BJ (cell line): Measurements from ENCODE around the gene ARHGAP19. TPM values are rescaled to one million over a fixed set of nuclear protein-coding genes. Genes with fewer than 3 reads are reported as not detected.

Experiments used
- CTCF ChIA-PET: fragments of 350-600 bp; formaldehyde crosslinking; extraction: SDS; loops from one replicate; lab custom pipeline; 2021; ENCODE audit warnings: antibody characterized with exemption, inconsistent platforms; lab: Yijun Ruan, JAX
- POLR2A ChIA-PET: fragments of 300-600 bp; sonication (Branson Sonifier 250); formaldehyde crosslinking; extraction: SDS; loops from one replicate; lab custom pipeline; 2021; ENCODE audit warnings: antibody characterized with exemption; lab: Charles Lee
- DNase-seq: peaks from one replicate; pipeline ENCODE4 v3.0.0-alpha.2; 2011; ENCODE audit warnings: low read depth
- H3K27me3 ChIP-seq: 2 replicates; pipeline ENCODE4 v1.6.0; 2011; ENCODE audit warnings: low read length; ENCODE audit not compliant: control insufficient read depth, insufficient read depth
- H3K36me3 ChIP-seq: 2 replicates; pipeline ENCODE4 v1.5.1; 2011; ENCODE audit warnings: low read length; ENCODE audit not compliant: control insufficient read depth, insufficient read depth
- H3K4me3 ChIP-seq: 2 replicates; pipeline ENCODE4 v1.5.1; 2011; ENCODE audit warnings: low read depth, mild to moderate bottlenecking, control low read depth, low read length
- polyA plus RNA-seq: library from polyadenylated mRNA; depleted of rRNA; stranded (reverse); fragments of >200 nt; gene quantifications from 2 replicates; pipeline ENCODE4 v1.2.3, GENCODE V29; 2011
- TF ChIP-seq, protein P1 (sequence below): IDR thresholded peaks from 2 replicates; pipeline ENCODE4 v1.5.1; 2011; ENCODE audit warnings: low read depth, mild to moderate bottlenecking, control low read depth, inconsistent platforms, low read length, moderate library complexity; ENCODE audit not compliant: insufficient read depth

The ARHGAP19 gene
- polyA plus RNA-seq, 1 experiment, result 2.4 TPM

GRCh38 chr10:97336446-97336845 is 44.0 kb upstream of the ARHGAP19 start:
- DNase-seq, result no peak
- CTCF ChIA-PET, result no interaction called here
- TF ChIP-seq, protein P1, sequence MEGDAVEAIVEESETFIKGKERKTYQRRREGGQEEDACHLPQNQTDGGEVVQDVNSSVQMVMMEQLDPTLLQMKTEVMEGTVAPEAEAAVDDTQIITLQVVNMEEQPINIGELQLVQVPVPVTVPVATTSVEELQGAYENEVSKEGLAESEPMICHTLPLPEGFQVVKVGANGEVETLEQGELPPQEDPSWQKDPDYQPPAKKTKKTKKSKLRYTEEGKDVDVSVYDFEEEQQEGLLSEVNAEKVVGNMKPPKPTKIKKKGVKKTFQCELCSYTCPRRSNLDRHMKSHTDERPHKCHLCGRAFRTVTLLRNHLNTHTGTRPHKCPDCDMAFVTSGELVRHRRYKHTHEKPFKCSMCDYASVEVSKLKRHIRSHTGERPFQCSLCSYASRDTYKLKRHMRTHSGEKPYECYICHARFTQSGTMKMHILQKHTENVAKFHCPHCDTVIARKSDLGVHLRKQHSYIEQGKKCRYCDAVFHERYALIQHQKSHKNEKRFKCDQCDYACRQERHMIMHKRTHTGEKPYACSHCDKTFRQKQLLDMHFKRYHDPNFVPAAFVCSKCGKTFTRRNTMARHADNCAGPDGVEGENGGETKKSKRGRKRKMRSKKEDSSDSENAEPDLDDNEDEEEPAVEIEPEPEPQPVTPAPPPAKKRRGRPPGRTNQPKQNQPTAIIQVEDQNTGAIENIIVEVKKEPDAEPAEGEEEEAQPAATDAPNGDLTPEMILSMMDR, result no peak

GRCh38 chr10:97336006-97336405 is 43.6 kb upstream of the ARHGAP19 start:
- Histone ChIP-seq H3K27me3 (peaks cover 10% of the 10 kb centered on the region), H3K36me3 (no peaks in the 10 kb centered on the region), H3K4me3 (no peak overlapping the region)
- ChIA-PET CTCF (no interaction called here), POLR2A (no interaction called here)
- TF ChIP-seq, protein P1, result no peak
- DNase-seq, result no peak

More at GRCh38 chr10:97336446-97336845, 44.0 kb upstream of the ARHGAP19 start:
- H3K4me3 ChIP-seq, result no peak overlapping the region
- H3K27me3 ChIP-seq, result peaks cover 10% of the 10 kb centered on the region
- POLR2A ChIA-PET, result no interaction called here
- no peaks in the 10 kb centered on the region for H3K36me3 ChIP-seq

DNA sequence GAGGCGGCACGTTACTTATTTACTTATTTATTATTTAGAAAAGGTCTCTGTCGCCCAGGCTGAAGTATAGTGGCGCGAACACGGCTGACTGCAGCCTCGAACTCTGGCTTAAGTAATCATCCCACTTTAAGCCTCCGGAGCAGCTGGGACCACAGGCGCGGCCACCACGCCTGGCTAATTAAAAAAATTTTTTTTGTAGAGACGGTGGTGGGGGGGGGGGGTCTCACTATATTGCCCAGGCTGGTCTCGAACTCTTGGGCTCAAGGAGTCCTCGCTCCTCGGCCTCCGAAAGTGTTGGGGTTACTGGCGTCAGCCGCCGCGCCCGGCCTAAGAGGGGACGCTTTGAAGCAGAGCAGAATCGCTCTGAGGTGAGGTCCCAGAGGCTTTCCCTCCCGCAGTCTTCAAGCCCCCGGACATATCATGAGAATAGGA is 42.8 kb upstream of the ARHGAP19 start:
- POLR2A ChIA-PET, result no interaction called here
- Histone ChIP-seq H3K36me3 (no peaks in the 10 kb centered on the region), H3K4me3 (peak overlapping the region; percentile 76), H3K27me3 (peaks cover 10% of the 10 kb centered on the region)
- DNase-seq, result no peak
- CTCF ChIA-PET, result no interaction called here
- TF ChIP-seq, protein P1, result no peak

- ChIA-PET CTCF (interaction anchor here (1.1 to 4.1 kb wide), 5 partner anchors 13 to 253 kb away, joined by 4 to 28 read pairs (median 8); no protein-coding TSS in a partner anchor), POLR2A (no interaction called here)
- no peak for DNase-seq
- peaks cover 10% of the 10 kb centered on the region for H3K27me3 ChIP-seq
- no peaks in the 10 kb centered on the region for H3K36me3 ChIP-seq
- peak within 1 kb of the TSS; percentile 76 for H3K4me3 ChIP-seq
- TF ChIP-seq, protein P1, result no peak
Measured at GRCh38 chr10:97334370-97335175, 42.1 kb upstream of the ARHGAP19 start, which contains the start of gene FRAT2. TSS of gene FRAT2 (minus strand) at chr10:97334729. CDS start at chr10:97334572, 157 bp downstream.

DNA sequence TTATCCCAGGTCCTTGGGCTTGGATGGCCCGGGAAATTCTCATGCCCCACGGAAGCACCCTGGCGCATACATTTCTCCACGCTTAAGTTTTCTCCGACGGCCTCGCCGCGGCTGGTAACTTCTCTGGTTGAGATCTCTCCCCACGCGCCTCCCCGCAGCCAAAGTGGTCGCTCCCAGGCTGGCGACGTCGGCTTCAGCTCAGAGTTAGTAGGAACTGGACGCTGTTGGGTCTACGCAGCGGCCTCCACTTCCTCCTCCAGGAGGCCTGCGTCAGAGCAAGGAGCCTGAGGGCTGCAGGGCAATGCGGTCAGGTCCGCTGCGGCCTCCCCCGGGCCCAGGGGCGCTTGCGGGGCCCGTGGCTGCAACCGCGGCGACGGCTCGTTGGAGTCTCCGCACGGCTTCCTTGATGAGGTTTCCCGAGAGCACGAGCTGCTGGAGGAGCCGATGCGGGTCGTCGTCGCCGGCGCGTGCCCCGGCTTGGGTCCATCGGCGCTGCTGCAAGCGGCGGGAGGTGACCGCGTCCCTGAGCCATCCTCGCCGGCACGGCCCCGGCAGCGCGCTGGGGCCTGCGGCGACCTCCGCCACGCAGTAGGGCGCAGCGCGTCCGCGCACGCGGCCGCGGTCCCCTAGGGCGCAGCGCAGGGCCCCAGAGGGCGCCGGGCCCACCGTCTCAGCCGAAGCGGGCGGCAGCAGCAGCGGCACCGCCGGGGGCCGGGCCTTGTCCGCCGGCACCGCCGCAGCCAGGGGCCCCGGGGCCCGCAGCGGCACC is 41.3 kb upstream of the ARHGAP19 start:
- TF ChIP-seq, protein P1, result 0 out of 2 replicates have a peak, but pooled peaks have one; percentile 1
- ChIA-PET CTCF (interaction anchor here (1.1 to 4.1 kb wide), 12 partner anchors 8 to 252 kb away, joined by 3 to 28 read pairs (median 5); no protein-coding TSS in a partner anchor), POLR2A (no interaction called here)
- DNase-seq, result no peak
- peaks cover 10% of the 10 kb centered on the region for H3K27me3 ChIP-seq
- peak overlapping the region; percentile 76 for H3K4me3 ChIP-seq
- H3K36me3 ChIP-seq, result no peaks in the 10 kb centered on the region
